Left ventricle myocardium inferior (tissue), 1 donor: Measurements from ENCODE around the gene DCANP1. TPM values are rescaled to one million over a fixed set of nuclear protein-coding genes. Genes with fewer than 3 reads are reported as not detected.

Experiments
- DNase-seq: peaks from one replicate; pipeline ENCODE4 v3.0.0-alpha.2; 2020
- H3K27ac ChIP-seq: fragments of 200-600 bp; replicated peaks from 2 replicates; pipeline ENCODE4 v1.8.0; 2021
- H3K27me3 ChIP-seq: fragments of 200-600 bp; 2 replicates; pipeline ENCODE4 v1.8.0; 2021; ENCODE audit warnings: low read depth
- H3K36me3 ChIP-seq: fragments of 200-600 bp; 2 replicates; pipeline ENCODE4 v1.8.0; 2021
- H3K4me1 ChIP-seq: fragments of 200-600 bp; 2 replicates; pipeline ENCODE4 v1.8.0; 2021
- H3K4me3 ChIP-seq: fragments of 200-600 bp; 2 replicates; pipeline ENCODE4 v1.8.0; 2021; ENCODE audit warnings: mild to moderate bottlenecking, moderate library complexity
- H3K9me3 ChIP-seq: fragments of 200-600 bp; replicated peaks from 2 replicates; pipeline ENCODE4 v1.8.0; 2021
- intact Hi-C: fragments of 100-400 bp; cut with micrococcal nuclease; formaldehyde crosslinking; loops from one replicate; pipeline ENCODE4 v1.11.0; 2022
- total RNA-seq: library from RNA; stranded (reverse); fragmentation: NEBNext Ultra II Directional; extraction: Animal tissue kit (Norgen Biotek cat#: 25700); gene quantifications from one replicate; pipeline ENCODE4 v1.2.1, GENCODE V29; 2021
- TF ChIP-seq, protein P1 (sequence below): fragments of 200-600 bp; IDR thresholded peaks from 2 replicates; pipeline ENCODE4 v1.8.0; 2021; ENCODE audit warnings: antibody characterized with exemption, mild to moderate bottlenecking, borderline replicate concordance
- donor health status: DM: no; HTN: yes; CAD: no; lungs with severe emphysema.

The DCANP1 gene
- total RNA-seq, 1 donor from 2014 or later: not detected

DNA sequence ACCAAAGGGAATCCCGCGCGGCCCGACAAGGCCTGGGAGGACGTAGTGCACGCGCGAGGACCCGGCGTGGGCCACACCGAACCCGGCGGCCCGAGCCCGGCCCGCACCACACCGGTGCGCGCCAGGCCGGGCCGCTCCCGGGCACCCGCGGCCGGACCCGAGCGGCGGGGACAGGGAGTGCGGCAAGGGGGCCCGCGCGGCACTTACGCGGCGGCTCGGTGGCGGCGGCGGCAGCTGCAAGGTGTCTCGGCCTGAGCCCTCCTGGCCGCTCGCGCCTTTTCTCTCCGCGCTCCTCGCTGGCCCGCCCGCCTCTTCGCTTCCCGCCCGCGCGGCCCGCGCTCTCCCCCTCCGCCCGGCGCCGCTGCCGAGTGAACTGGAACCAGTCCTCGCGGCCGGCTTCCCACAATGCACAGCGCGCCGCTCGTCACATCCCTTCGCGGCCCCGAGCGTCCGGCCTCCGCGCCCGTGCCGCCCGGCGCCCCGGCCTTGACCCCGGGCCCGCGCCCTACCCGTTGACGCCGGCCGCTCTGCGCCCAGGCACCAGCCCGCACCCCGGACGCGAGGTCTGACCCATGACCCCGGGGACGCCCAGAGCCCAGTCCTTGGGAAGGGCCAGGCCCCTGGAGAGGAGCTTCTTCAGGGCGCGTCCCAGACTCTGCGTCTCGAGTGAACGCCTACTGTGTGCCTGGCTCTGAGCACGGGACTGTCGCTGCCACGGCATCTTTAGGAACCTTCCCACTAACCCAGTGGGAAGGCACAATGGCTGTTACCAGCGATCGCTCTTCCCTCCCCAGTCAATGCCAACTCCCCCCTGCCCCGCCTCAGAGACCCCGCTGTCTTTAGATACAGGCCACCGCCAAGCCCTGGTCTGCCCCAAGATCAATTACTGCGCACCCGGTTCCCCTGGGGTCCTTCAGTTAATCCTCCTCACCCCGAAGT is 48.0 kb downstream of the DCANP1 start, which contains the start of gene MACROH2A1:
Gene MACROH2A1, minus strand, starts transcription at position 377 of the 939 bp plus-strand sequence. CDS start 10,138 bp downstream, outside the sequence.
- H3K36me3 ChIP-seq: no peaks in the 10 kb centered on the region
- H3K9me3 ChIP-seq: no peaks in the 10 kb centered on the region
- peak within 1 kb of the TSS; percentile 97 for H3K27ac ChIP-seq
- peak within 1 kb of the TSS; percentile 99 for H3K4me3 ChIP-seq
- H3K27me3 ChIP-seq: no peaks in the 10 kb centered on the region
- peak; percentile 92 for DNase-seq
- TF ChIP-seq, protein P1, sequence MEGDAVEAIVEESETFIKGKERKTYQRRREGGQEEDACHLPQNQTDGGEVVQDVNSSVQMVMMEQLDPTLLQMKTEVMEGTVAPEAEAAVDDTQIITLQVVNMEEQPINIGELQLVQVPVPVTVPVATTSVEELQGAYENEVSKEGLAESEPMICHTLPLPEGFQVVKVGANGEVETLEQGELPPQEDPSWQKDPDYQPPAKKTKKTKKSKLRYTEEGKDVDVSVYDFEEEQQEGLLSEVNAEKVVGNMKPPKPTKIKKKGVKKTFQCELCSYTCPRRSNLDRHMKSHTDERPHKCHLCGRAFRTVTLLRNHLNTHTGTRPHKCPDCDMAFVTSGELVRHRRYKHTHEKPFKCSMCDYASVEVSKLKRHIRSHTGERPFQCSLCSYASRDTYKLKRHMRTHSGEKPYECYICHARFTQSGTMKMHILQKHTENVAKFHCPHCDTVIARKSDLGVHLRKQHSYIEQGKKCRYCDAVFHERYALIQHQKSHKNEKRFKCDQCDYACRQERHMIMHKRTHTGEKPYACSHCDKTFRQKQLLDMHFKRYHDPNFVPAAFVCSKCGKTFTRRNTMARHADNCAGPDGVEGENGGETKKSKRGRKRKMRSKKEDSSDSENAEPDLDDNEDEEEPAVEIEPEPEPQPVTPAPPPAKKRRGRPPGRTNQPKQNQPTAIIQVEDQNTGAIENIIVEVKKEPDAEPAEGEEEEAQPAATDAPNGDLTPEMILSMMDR: peak; percentile 31
- intact Hi-C loops: no loop called here
- peaks cover 54% of the 10 kb centered on the region for H3K4me1 ChIP-seq

DNA sequence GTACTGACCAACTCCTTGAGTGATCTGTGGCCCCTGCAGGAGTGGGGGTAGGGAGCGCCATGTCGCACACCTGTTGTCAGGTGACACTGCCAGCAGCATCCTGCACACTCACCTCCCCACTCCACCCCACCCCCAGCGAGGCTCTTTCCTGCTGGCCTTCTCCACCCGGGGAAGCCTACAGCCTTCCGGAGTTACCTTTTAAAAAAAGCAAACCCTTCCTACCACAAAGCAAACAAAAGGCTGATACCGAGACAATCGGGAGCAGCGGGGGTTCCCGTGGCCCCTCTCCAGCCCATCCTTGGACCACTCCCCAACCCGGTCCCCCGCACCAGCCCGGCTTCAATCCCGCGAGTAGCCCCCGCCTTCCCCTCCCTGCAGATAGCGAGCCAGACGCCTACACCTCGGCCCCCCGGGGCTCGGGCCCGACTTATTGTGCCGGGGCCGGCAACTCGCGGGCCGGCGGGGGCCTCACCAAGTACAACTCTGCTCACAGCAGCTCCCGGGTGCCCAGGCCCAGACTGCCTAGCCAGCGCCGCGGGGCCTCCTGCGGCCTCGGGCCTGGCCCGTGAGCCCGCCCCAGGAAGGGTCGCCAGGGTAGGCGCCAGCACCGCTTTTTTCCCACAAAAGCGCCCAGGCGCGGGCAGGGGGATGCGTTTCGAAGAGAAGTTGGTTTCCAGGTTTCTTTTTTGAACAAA is 48.8 kb downstream of the DCANP1 start:
- H3K9me3 ChIP-seq: no peaks in the 10 kb centered on the region
- H3K27me3 ChIP-seq: no peaks in the 10 kb centered on the region
- peak overlapping the region; percentile 97 for H3K27ac ChIP-seq
- intact Hi-C loops: no loop called here
- TF ChIP-seq, protein P1: no peak
- DNase-seq: no peak
- H3K4me1 ChIP-seq: peaks cover 62% of the 10 kb centered on the region
- H3K36me3 ChIP-seq: no peaks in the 10 kb centered on the region
- H3K4me3 ChIP-seq: peak overlapping the region; percentile 99

DNA sequence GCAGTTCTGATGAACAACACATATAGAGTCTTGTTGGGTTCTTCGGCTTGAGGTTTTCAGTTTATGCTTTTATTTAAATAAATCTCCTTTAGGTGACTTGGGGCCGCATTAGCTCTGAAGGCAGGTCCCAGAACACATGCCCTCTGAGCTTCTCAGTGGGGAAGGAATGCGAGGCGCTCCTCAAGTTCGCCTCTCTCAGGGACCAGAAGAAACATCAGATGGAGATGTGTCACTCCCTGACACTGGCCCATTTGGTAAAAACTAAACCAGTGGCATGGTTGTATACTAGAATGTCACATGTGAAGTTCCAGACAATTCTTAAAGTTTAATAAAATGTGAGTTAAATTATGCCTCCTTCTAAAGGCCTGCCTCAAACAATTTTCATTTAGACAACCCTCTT is 50.1 kb downstream of the DCANP1 start:
- Histone ChIP-seq H3K27me3 (no peaks in the 10 kb centered on the region), H3K4me3 (peak overlapping the region; percentile 99), H3K4me1 (peaks cover 74% of the 10 kb centered on the region), H3K27ac (peak overlapping the region; percentile 97), H3K9me3 (no peaks in the 10 kb centered on the region), H3K36me3 (no peaks in the 10 kb centered on the region)
- TF ChIP-seq, protein P1: no peak
- intact Hi-C loops: no loop called here
- no peak for DNase-seq

DNA sequence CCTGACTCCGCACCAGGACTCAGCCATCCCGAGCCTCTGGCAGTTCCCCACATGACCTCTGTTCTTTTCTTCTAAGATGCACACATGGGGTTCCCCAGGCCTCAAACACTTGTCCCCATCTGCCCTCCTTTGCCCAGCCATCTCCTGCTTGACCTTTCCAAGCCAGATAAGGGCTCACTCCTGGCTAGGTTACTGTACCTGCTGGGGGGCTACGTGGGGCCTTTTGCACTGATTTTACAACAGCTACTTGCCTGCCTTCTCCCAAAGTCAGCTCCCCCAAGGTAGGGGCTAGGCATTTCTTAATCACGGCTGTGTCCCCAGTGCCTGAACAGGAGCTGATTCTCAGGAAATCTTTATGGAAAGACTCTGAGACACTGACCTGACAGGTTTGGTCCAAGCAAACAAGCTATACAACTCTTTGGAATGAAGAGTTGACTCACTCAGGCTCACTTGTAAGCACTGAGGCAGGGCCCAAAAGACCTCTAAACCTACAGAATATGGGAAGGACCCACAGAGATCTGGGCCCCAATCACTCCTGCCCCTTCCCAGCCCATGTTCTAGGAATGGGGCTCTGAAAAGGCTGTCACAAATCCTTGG is 50.6 kb downstream of the DCANP1 start:
- intact Hi-C loops: no loop called here
- TF ChIP-seq, protein P1: no peak
- no peak for DNase-seq
- peaks cover 80% of the 10 kb centered on the region for H3K4me1 ChIP-seq
- H3K27me3 ChIP-seq: no peaks in the 10 kb centered on the region
- H3K36me3 ChIP-seq: no peaks in the 10 kb centered on the region
- H3K4me3 ChIP-seq: peak overlapping the region; percentile 99
- peak overlapping the region; percentile 97 for H3K27ac ChIP-seq
- H3K9me3 ChIP-seq: no peaks in the 10 kb centered on the region

DNA sequence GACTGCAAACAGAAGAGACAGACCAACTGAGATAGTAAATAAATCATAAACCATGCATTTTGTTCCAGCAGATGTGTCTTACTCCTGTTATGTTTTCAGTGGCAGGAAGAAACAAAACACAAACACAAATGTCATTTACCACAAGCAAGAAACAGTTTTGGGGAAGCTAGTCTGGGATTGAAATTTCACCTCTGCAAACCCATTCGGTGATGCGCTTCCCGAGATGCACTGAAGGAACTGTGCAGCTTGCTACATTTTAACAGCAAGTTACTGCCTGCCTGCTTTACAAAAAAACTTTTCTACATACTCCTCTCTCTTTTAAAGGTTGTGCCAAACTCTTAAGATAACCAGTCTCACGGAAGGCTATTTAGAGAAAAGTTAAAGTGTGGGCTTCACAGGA is 51.3 kb downstream of the DCANP1 start:
- peak overlapping the region; percentile 99 for H3K4me3 ChIP-seq
- TF ChIP-seq, protein P1: no peak
- intact Hi-C loops: no loop called here
- H3K4me1 ChIP-seq: peaks cover 87% of the 10 kb centered on the region
- peak overlapping the region; percentile 97 for H3K27ac ChIP-seq
- no peak for DNase-seq
- no peaks in the 10 kb centered on the region for H3K27me3 ChIP-seq
- H3K36me3 ChIP-seq: no peaks in the 10 kb centered on the region
- H3K9me3 ChIP-seq: no peaks in the 10 kb centered on the region
